GM21737 (cell line): Measurements from ENCODE around the gene NPR3.

Source experiments
- ATAC-seq: cut with Tn5 transposase; IDR thresholded peaks from one replicate; pipeline ENCODE4 v1.9.1; 2021; ENCODE audit warnings: mild to moderate bottlenecking, moderate library complexity; ENCODE audit not compliant: unreplicated experiment

The NPR3 gene, protein sequence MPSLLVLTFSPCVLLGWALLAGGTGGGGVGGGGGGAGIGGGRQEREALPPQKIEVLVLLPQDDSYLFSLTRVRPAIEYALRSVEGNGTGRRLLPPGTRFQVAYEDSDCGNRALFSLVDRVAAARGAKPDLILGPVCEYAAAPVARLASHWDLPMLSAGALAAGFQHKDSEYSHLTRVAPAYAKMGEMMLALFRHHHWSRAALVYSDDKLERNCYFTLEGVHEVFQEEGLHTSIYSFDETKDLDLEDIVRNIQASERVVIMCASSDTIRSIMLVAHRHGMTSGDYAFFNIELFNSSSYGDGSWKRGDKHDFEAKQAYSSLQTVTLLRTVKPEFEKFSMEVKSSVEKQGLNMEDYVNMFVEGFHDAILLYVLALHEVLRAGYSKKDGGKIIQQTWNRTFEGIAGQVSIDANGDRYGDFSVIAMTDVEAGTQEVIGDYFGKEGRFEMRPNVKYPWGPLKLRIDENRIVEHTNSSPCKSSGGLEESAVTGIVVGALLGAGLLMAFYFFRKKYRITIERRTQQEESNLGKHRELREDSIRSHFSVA

DNA sequence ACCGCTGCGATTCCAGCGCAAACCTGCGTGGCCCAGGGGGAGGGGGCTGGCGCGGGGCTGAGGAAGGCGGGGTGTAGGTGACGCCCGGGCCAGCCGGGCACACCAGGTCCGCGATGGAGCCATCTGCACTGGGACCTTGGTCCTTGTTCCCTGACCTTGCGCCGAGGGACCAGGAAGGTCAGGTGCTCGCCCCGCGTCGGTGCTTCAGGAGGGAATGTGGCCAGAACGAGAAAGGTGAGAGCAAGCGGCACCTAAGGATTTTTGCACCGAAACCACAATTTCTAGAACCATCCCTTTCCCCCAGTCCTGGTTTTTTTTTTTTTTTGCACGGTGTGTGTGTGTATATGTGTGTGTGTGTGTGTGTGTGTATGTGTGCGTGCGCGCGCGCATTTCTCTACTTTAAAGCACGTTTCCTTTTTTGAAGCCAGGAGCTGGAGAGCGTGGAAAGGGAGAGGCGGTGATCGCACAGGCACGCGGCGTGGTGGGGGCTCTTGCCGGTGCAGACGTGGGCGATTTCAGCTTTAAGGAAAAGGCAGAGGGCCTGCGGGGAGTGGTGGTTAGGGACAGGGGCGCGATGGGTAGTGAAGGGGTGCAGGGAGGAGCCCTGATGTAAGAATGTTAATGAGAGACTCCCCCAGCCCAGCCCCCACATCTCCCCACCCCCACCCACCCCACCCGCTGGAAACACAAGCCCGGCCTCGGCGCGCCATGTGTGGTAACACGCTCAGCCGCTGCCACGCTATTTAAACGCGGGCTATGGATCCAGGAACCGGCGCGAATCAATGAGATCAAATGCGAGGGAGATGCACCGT, at the start of gene NPR3:
TSS of gene NPR3 (plus strand) at position 772 of the 812 bp plus-strand sequence. CDS start 456 bp downstream, outside the sequence.
- ATAC-seq: no peak

DNA sequence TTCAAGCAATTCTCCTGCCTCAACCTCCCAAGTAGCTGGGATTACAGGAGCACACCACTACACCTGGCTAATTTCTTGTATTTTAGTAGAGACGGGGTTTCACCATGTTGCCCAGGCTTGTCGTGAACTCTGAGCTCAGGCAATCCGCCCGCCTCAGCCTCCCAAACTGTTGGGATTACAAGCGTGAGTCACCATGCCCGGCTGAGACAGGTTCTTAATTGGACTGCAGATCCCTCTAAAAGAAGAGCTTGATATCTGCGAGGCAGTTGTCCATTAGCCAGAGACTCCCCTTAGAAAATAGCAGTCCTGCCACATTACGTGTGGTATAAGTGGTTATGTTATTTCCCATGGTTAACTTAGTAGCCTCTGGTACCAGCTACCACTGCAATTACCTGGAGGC, 46.6 kb upstream of the NPR3 start:
- no peak for ATAC-seq

DNA sequence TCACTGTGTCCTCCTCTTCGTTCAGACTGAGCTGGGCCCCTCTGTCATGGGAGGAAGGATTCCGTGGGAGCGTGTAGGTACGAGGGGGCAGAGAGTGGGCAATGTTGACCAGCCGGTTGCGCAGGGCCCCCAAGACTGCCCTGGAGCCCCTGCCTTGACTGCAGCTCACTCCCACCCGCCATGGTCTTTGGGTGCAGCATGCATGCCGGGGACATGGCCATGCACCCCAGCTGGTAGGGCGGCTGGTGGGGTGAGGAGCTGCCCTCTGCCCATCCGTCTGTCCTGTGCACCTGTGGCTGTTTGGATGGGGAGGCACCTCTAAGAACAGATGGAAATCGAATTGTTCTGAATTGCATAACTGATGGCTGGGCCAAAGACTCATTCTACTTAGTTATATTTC, 42.6 kb upstream of the NPR3 start:
- no peak for ATAC-seq

GRCh38 chr5:32673272-32673671, 37.8 kb upstream of the NPR3 start:
- no peak for ATAC-seq

DNA sequence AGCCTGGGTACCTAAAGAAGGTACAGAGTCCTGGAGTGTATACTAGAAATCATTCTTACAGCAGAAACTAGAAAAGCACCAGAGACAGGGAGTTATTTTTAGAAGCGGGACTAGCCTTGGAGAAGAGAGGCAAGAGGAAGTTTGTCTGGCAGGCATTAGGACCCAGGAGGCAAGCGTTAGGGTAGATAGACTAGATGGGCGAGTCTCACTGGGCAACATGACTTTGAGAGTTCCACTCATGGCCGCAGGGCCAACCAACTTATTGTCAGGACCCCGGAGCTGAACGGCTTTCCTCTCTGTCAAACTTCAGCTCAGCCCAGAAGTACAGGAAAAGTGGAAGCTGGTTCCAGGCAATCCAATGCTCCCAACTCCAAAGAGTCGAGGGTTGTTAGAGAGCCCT, 34.1 kb upstream of the NPR3 start:
- no peak for ATAC-seq

DNA sequence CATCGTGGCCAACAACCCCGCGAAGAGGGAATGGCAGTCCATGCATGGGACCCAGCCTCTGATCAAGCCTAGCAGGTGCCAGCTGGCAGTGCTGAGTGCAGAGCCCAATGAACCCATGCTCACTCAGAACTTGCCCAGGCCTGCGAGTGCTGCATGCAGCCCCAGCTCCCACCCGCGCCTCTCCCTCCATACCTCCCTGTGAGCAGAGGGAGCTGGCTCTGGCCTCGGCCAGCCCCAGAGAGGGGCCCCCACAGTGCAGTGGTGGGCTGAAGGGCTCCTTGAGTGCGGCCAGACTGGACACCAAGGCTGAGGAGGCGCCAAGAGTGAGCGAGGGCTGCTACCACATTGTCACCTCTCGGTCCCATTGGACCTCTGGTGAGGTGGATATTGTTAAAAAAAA, 32.6 kb upstream of the NPR3 start:
- no peak for ATAC-seq

GRCh38 chr5:32679218-32679617, 31.9 kb upstream of the NPR3 start:
- no peak for ATAC-seq

- no peak for ATAC-seq
Observed at GRCh38 chr5:32680183-32680582, 30.9 kb upstream of the NPR3 start.

- ATAC-seq: no peak
Observed at GRCh38 chr5:32683125-32683524, 28.0 kb upstream of the NPR3 start.

- no peak for ATAC-seq
Observed at GRCh38 chr5:32684260-32684659, 26.9 kb upstream of the NPR3 start.

GRCh38 chr5:32686799-32687498, 24.2 kb upstream of the NPR3 start:
- no peak for ATAC-seq

- ATAC-seq: no peak
Observed at GRCh38 chr5:32687499-32687831, 23.7 kb upstream of the NPR3 start.

- no peak for ATAC-seq
Observed at GRCh38 chr5:32690153-32690552, 21.0 kb upstream of the NPR3 start.

- ATAC-seq: no peak
Observed at GRCh38 chr5:32690666-32691065, 20.5 kb upstream of the NPR3 start.

DNA sequence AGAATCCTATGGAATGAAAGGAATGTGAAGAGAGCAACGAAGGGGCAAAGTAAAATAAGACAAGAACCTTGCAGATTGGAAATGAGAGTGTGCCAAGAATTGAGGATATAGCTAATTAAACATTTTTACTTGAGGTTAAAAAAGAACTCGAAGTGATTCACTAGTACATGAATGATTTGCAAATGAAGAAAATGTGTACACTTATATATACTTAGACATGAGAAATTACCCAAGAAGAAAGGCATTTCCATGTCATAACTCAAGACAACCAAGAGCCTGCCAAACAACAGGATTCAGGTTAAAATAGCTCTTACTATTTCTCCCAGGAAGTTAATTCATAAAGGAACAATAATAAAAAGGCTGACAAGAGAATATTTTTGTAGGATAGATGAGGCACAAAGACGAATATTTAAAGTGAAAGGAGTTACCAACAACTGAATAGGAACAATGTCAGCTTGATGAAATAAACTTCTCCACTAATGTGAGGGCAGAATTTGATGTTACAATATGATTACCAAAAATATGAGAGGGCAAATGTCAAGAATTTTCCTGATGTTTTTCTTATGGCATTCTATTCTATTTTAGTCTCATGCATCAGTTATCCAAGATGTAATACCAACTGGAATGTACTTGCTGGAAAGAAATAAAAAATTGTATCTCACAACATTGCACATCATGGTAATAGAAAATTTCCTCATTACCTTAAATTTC, 18.9 kb upstream of the NPR3 start:
- no peak for ATAC-seq

- ATAC-seq: no peak
Observed at GRCh38 chr5:32703957-32704356, 7.2 kb upstream of the NPR3 start.

DNA sequence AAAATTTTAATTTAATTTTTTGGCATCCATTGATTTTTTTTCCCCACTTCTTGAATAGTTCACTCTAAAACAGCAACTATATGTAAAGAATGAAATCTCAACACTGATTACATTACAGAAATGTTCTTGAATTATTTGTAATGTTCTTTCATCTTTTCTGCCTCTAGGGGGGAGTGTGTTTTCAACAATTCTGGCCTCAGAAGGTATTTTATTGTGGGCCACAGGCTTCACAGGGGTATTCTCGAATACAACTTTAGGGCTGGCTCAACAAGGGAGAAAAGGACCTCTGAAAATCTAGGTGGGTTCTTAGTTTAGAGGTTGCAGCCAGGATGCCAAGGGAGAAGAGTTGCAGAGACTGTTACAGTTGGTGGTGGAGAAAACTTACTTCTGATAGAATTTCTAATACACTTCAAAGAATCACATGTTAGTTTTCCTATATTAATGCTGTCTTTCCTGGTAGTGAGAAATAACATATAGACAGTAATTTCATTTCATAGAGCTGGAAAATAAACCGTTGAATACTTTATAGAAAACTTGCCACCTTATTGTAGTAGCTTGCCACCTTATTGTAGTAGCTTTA, 3.6 kb upstream of the NPR3 start:
- no peak for ATAC-seq

DNA sequence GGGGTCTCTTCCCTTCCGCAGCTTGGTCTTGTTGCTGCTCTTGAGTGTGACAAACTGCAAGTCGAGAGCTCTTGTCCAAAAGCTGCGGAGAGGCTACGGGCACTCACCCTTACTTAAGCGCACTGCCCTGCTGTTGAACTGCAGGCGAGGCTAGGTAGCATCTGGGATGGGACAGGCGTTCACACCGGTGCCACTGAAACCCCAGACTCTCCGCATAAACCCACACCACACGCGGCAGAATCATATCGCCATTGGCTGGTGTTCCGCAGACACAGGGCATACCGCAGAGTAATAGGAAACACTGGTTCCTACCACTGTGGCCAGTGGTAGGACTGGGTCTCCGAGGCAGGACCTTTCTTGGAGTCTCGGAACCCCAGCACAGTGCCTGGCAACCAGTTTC, 2.2 kb upstream of the NPR3 start:
- no peak for ATAC-seq

DNA sequence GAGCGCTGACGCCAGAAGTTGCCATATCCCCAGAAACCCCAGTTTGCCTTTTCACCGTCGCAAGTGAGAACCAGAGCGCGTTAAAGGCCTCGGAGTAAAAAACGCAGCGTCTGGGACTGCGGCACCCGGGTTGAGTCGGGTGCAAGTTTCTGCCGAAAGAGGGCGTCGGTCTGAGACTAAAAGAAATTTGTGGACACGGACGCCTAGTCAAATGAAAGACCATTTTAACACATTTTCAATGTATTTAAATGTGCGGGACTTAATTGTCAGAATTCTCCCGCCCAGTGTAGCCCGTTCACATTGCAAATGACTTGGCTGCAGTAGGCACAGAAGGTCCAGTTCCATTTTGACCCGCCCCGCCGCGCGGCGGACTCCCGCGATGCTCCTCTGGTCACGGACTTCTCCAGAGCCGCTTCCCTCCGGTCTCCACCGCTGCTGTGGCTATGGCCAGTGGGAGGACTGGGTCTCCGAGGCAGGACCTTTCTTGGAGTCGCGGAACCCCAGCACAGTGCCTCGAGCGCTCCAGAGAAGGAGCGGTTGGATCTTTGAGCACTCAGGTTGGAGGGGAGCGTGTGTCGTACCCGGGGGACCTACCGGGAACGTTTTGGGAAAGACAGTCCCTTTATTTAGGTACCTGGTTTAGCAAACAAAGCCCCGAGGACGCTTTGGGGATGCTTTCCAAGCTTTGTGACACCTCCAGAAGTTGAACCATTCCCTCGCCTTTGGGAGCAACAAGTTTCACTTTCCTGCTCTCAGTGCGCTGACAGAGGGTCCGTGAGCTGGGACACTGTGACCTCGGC, 1.2 kb upstream of the NPR3 start:
- no peak for ATAC-seq

DNA sequence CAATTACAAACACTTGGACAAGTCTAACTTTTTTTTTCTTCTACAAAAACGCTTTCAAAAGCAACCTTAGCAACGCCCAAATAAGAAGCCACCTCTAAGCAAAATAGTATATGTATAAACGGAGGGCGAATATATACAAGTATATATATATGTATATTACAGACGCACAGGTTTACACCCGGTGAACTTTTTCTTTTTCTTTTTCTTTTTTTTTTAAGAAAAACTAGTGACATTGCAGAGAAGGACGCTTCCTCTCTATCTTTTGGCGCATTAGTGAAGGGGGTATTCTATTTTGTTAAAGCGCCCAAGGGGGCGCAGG, 200 bp downstream of the NPR3 start:
- no peak for ATAC-seq
